Right ventricle myocardium superior (tissue), 1 donor: ENCODE measurements around the gene HAPLN1. TPM values are rescaled to one million over a fixed set of nuclear protein-coding genes. Genes with fewer than 3 reads are reported as not detected.

Experiments
- ATAC-seq: fragments of 200-7000 bp; cut with Tn5 transposase; one replicate; pipeline ENCODE4 v1.9.1; 2020; ENCODE audit warnings: mild to moderate bottlenecking; ENCODE audit not compliant: poor library complexity
- DNase-seq: peaks from one replicate; pipeline ENCODE4 v3.0.0-alpha.2; 2020
- intact Hi-C: fragments of 100-400 bp; cut with DNase I; formaldehyde crosslinking; loops from one replicate; pipeline ENCODE4 v1.11.2; 2022
- total RNA-seq: library from RNA; stranded (reverse); fragmentation: NEBNext Ultra II Directional; extraction: Animal tissue kit (Norgen Biotek cat#: 25700); gene quantifications from one replicate; pipeline ENCODE4 v1.2.1, GENCODE V29; 2021
- donor health status: DM: no; HTN: yes; CAD: no; lungs with severe emphysema.

Gene HAPLN1
- total RNA-seq, 1 donor from 2014 or later: 0.32 TPM

- intact Hi-C loops: no loop called here
- no peak for ATAC-seq
- DNase-seq: no peak
Measured at GRCh38 chr5:83657807-83658525, 62.7 kb downstream of the HAPLN1 start.

GRCh38 chr5:83654427-83654994 is 66.1 kb downstream of the HAPLN1 start:
- DNase-seq: no peak
- intact Hi-C loops: no loop called here
- ATAC-seq: no peak

GRCh38 chr5:83653669-83654068 is 67.0 kb downstream of the HAPLN1 start:
- intact Hi-C loops: no loop called here
- ATAC-seq (no peak), DNase-seq (no peak)

GRCh38 chr5:83645936-83646335 is 74.7 kb downstream of the HAPLN1 start:
- peak; percentile 38 for ATAC-seq
- no peak for DNase-seq
- intact Hi-C loops: no loop called here

- intact Hi-C loops: no loop called here
- DNase-seq: no peak
- ATAC-seq: no peak
Measured at GRCh38 chr5:83644301-83644700, 76.4 kb downstream of the HAPLN1 start.

- DNase-seq (no peak), ATAC-seq (no peak)
- intact Hi-C loops: no loop called here
Measured at GRCh38 chr5:83641946-83642345, 78.7 kb downstream of the HAPLN1 start.

- intact Hi-C loops: no loop called here
- ATAC-seq (no peak), DNase-seq (no peak)
Measured at GRCh38 chr5:83639911-83640310, 80.7 kb downstream of the HAPLN1 start.

GRCh38 chr5:83636156-83636555 is 84.5 kb downstream of the HAPLN1 start:
- ATAC-seq (no peak), DNase-seq (no peak)
- intact Hi-C loops: no loop called here

- DNase-seq: no peak
- intact Hi-C loops: no loop called here
- no peak for ATAC-seq
Measured at GRCh38 chr5:83633285-83633684, 87.4 kb downstream of the HAPLN1 start.

GRCh38 chr5:83632874-83633273 is 87.8 kb downstream of the HAPLN1 start:
- DNase-seq (no peak), ATAC-seq (no peak)
- intact Hi-C loops: no loop called here

- intact Hi-C loops: no loop called here
- no peak for ATAC-seq
- DNase-seq: no peak
Measured at GRCh38 chr5:83628360-83628759, 92.3 kb downstream of the HAPLN1 start.

GRCh38 chr5:83614841-83615240 is 105.8 kb downstream of the HAPLN1 start:
- no peak for DNase-seq
- no peak for ATAC-seq
- intact Hi-C loops: no loop called here

- intact Hi-C loops: no loop called here
- peak; percentile 53 for ATAC-seq
- no peak for DNase-seq
Measured at GRCh38 chr5:83608122-83608521, 112.5 kb downstream of the HAPLN1 start.

GRCh38 chr5:83595217-83595616 is 125.4 kb downstream of the HAPLN1 start:
- no peak for DNase-seq
- no peak for ATAC-seq
- intact Hi-C loops: no loop called here

- intact Hi-C loops: no loop called here
- no peak for ATAC-seq
- no peak for DNase-seq
Measured at GRCh38 chr5:83590966-83591365, 129.7 kb downstream of the HAPLN1 start.

- intact Hi-C loops: no loop called here
- ATAC-seq (no peak), DNase-seq (no peak)
Measured at GRCh38 chr5:83589786-83590185, 130.9 kb downstream of the HAPLN1 start.

Other genes with a start within 250 kb of the HAPLN1 start
- gene VCAN, start 249.1 kb downstream of the HAPLN1 start, total RNA-seq: 24.1 TPM